OCI-LY1 (cell line): ENCODE measurements around the gene MAPK8.

Experiments
- CTCF ChIP-seq: fragments of 200-600 bp; sonication (generic), shearing (Covaris generic); IDR thresholded peaks from 2 replicates; pipeline ENCODE4 v1.5.1; 2017; ENCODE audit warnings: mild to moderate bottlenecking, antibody characterized with exemption, low read length, moderate library complexity, mixed read lengths
- EZH2 ChIP-seq: fragments of 200-600 bp; sonication (generic), shearing (Covaris generic); IDR thresholded peaks from 2 replicates; pipeline ENCODE4 v1.8.0; 2017; ENCODE audit warnings: borderline replicate concordance, mixed run types, mild to moderate bottlenecking, antibody characterized with exemption, low read length, moderate library complexity, mixed read lengths

DNA sequence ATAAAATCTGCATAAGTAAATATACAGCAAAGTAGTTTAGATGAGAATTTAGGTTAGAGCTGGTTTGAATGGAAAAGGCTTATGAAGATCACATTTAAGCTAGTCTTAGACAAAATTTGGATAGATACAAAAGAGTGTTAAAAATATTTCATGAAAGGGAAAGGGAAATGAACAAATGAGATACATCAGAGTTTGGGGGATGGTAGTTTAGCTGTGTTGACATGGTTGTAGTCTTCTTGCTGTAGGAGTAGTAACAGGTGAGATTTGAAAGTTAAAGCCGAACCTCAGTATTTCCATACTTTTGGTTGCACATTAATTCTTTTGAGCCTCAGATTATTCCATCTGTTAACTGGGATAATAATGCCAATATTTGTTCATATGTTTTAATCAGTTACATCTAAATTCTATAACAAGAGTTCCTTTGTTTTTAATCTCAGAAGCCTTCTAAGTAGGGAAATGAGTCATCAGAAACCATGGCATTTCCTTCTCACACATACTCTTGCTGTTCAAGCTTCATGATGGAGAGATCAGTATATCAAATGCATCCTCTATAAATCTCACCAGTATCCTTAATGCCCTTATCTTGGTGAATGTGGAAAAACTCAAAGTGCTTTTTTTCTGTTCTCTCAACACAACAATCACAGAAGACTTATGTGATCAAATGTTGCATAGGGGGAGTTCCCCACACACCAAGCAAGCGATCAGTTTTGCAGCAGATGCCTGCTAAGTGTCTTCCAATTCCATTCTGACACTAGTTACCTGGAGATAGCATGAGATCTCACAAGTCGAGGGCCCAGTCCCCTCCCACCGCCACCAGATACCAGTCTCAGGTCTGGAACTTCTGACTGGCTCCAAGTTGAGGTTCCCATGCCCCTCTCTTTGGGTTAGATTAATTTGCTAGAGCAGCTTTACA lies 84.7 kb downstream of the MAPK8 start:
- TF ChIP-seq CTCF (no peak), EZH2 (no peak)
